Activated CD4-positive, alpha-beta memory T cell treated with anti-CD3 and anti-CD28 coated beads, Interleukin-2, amount 10 ng/mL, durations not matched to agents 7 days and 5 days (primary cell): ENCODE data around the gene TRPC6. TPM values are rescaled to one million over a fixed set of nuclear protein-coding genes. Genes with fewer than 3 reads are reported as not detected.

Source experiments
- CTCF ChIA-PET: fragments of 350-600 bp; sonication (Branson Sonifier 250); formaldehyde crosslinking; loops from one replicate; lab custom pipeline; 2021; ENCODE audit warnings: antibody characterized with exemption, inconsistent platforms; lab: Charles Lee
- POLR2A ChIA-PET: fragments of 350-600 bp; sonication (Branson Sonifier 250); formaldehyde crosslinking; loops from one replicate; lab custom pipeline; 2021; ENCODE audit warnings: antibody characterized with exemption; lab: Charles Lee
- DNase-seq: peaks from one replicate; pipeline ENCODE4 v3.0.0-alpha.2; 2020
- H3K27ac Mint-ChIP-seq: one replicate; pipeline ENCODE4 v1.8.0; 2021; ENCODE audit warnings: mild to moderate bottlenecking, mixed read lengths
- H3K27me3 Mint-ChIP-seq: one replicate; pipeline ENCODE4 v1.8.0; 2021; ENCODE audit warnings: mixed read lengths
- H3K36me3 Mint-ChIP-seq: one replicate; pipeline ENCODE4 v1.8.0; 2021; ENCODE audit warnings: low read depth, mixed read lengths
- H3K4me1 Mint-ChIP-seq: one replicate; pipeline ENCODE4 v1.8.0; 2021; ENCODE audit warnings: mixed read lengths
- H3K4me3 Mint-ChIP-seq: one replicate; pipeline ENCODE4 v1.8.0; 2021; ENCODE audit warnings: mild to moderate bottlenecking, mixed read lengths
- H3K9me3 Mint-ChIP-seq: one replicate; pipeline ENCODE4 v1.8.0; 2021; ENCODE audit warnings: mixed read lengths
- total RNA-seq, 2 experiments: library from RNA; stranded (reverse); gene quantifications; one replicate each; pipeline ENCODE4 v1.2.3, GENCODE V29; 2021

Gene TRPC6
- total RNA-seq, 2 experiments from 2014 or later = not detected

DNA sequence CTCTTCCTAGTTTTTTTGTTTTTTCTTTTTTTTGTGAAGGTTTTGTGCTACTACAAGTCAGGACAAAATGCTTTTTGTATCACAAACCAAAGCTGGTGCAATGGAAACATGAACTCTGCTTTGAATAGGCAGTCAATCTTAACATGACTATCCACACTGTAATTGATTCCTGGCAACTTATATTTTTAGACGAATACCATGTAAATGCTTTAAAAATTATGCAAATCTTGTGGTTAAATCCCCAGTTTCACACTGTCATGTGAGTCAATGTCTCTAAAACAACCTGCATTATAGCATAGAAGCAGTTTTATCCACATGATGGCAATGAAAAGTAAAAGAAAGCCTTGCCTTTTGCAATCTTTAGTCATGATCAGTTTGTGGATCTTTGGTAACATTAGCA, 8.9 kb downstream of the TRPC6 start:
- H3K27ac Mint-ChIP-seq = no peak overlapping the region
- no peaks in the 10 kb centered on the region for H3K36me3 Mint-ChIP-seq
- H3K27me3 Mint-ChIP-seq = no peaks in the 10 kb centered on the region

GRCh38 chr11:101567071-101567470, 16.7 kb downstream of the TRPC6 start:
- Mint-ChIP-seq H3K4me3 (no peak overlapping the region), H3K9me3 (peaks cover 9% of the 10 kb centered on the region), H3K27ac (no peak overlapping the region), H3K27me3 (no peaks in the 10 kb centered on the region), H3K36me3 (no peaks in the 10 kb centered on the region), H3K4me1 (no peaks in the 10 kb centered on the region)
- POLR2A ChIA-PET = no interaction called here
- no peak for DNase-seq
- CTCF ChIA-PET = no interaction called here

More for the DNA sequence above, 8.9 kb downstream of the TRPC6 start:
- ChIA-PET CTCF (no interaction called here), POLR2A (no interaction called here)
- no peak for DNase-seq
- H3K4me3 Mint-ChIP-seq = no peak overlapping the region
- H3K4me1 Mint-ChIP-seq = no peaks in the 10 kb centered on the region
- H3K9me3 Mint-ChIP-seq = peaks cover 4% of the 10 kb centered on the region

DNA sequence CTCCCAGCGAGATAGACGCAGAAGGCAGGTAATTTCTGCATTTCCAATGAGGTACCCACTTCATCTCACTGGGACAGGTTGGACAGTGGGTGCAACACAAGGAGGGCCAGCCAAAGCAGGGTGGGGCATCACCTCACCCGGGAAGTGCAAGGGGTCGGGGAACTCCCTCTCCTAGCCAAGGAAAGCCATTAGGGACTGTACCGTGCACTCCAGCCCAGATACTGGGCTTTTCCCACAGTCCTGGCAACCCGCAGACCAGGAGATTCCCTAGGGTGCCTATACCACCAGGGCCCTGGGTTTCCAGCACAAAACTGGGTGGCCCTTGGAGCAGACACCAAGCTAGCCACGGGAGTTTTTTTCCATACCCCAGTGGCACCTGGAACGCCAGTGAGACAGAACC, 17.2 kb downstream of the TRPC6 start:
- CTCF ChIA-PET = no interaction called here
- H3K27ac Mint-ChIP-seq = no peak overlapping the region
- H3K9me3 Mint-ChIP-seq = peaks cover 9% of the 10 kb centered on the region

DNA sequence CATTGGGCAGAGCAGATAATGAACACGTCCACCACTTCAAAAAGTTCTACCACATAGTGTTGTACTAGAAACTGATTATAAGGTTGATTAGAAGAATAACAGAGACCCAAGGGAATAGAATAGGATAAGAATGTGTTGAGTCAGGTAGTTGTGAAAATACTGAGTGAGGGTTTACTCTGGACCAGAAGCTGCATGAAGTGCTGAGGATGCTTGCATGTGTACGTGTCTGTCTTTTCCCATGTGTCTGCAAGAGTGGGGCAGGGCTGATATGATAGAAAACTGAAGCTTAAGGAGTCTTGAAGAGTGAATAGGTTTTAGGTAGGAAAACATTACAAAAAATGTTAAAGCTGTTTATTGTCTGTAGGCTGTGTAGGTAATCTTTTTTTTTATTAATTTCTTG, 20.6 kb downstream of the TRPC6 start:
- POLR2A ChIA-PET = no interaction called here
- Mint-ChIP-seq H3K27ac (no peak overlapping the region), H3K36me3 (no peaks in the 10 kb centered on the region), H3K27me3 (no peaks in the 10 kb centered on the region), H3K9me3 (no peaks in the 10 kb centered on the region), H3K4me1 (no peaks in the 10 kb centered on the region), H3K4me3 (no peak overlapping the region)
- DNase-seq = no peak
- CTCF ChIA-PET = no interaction called here

More for the DNA sequence above, 17.2 kb downstream of the TRPC6 start:
- Mint-ChIP-seq H3K27me3 (no peaks in the 10 kb centered on the region), H3K36me3 (no peaks in the 10 kb centered on the region), H3K4me3 (no peak overlapping the region), H3K4me1 (no peaks in the 10 kb centered on the region)
- POLR2A ChIA-PET = no interaction called here
- DNase-seq = no peak

DNA sequence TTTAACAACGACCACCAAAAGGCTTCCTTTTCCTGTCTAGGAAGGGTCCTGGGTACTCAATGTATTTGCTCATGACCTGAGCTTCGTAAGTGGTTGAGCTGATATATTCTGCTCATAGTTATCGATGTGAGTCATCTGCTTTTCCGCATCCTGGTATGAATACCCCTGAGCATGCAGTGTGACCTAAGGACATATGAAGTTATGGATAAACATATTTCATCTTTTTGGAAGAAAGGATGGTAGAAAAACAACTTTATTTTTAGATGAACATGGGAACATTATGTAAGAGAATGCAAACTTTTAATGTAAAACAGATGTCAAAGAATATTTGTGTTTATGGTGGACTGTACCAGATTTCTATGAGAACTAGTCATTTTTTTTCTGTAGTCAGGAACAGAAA, 28.4 kb downstream of the TRPC6 start:
- no peak overlapping the region for H3K4me3 Mint-ChIP-seq
- no peaks in the 10 kb centered on the region for H3K9me3 Mint-ChIP-seq
- H3K27me3 Mint-ChIP-seq = no peaks in the 10 kb centered on the region
- ChIA-PET POLR2A (no interaction called here), CTCF (no interaction called here)
- H3K4me1 Mint-ChIP-seq = no peaks in the 10 kb centered on the region
- DNase-seq = no peak
- no peaks in the 10 kb centered on the region for H3K36me3 Mint-ChIP-seq
- H3K27ac Mint-ChIP-seq = no peak overlapping the region

DNA sequence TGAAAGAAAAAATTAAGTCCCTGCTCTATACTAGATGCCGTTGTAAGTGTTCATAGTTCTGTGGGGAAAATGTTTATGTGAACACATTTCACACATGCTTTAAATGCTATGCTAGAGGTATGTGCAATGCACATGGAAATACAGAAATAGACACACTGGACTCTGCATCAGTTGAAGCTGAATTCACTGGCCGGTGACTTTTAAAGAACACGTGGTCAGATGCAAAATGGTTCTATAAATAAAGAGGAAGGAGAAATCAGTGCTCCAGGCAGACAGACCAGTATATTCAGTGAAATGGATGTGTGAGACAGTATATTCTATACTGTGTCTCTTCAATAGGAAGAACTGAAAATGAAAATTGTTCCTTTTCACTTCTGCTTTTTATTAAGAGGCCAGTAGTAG, 29.9 kb downstream of the TRPC6 start:
- ChIA-PET POLR2A (no interaction called here), CTCF (no interaction called here)
- Mint-ChIP-seq H3K36me3 (no peaks in the 10 kb centered on the region), H3K27ac (no peak overlapping the region), H3K27me3 (no peaks in the 10 kb centered on the region), H3K9me3 (no peaks in the 10 kb centered on the region), H3K4me1 (no peaks in the 10 kb centered on the region), H3K4me3 (no peak overlapping the region)
- no peak for DNase-seq

DNA sequence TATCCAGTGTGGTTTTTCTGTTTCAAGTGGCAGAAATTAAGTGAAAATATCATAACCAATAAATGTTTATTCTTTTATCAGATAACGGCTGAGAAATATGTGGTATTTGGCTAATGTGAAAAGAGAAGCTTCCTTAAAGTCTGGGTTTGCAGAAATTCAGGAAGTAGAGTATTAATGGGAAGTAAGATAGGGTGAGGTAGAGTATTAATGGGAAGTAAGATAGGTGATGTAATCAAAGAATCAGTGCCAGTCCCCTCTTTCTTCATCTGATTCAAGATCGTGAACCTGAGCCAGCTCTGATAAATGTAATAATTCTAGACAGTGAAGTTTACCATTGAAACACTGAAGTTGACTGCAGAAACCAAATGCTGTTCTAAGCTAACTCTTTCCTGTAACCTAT, 30.9 kb downstream of the TRPC6 start:
- Mint-ChIP-seq H3K36me3 (no peaks in the 10 kb centered on the region), H3K4me1 (no peaks in the 10 kb centered on the region), H3K27me3 (no peaks in the 10 kb centered on the region), H3K4me3 (no peak overlapping the region), H3K27ac (no peak overlapping the region), H3K9me3 (no peaks in the 10 kb centered on the region)
- POLR2A ChIA-PET = no interaction called here
- DNase-seq = no peak
- CTCF ChIA-PET = no interaction called here

- no peak for DNase-seq
- peaks cover 3% of the 10 kb centered on the region for H3K9me3 Mint-ChIP-seq
- no peak overlapping the region for H3K4me3 Mint-ChIP-seq
- H3K27me3 Mint-ChIP-seq = no peaks in the 10 kb centered on the region
- CTCF ChIA-PET = no interaction called here
- H3K36me3 Mint-ChIP-seq = no peaks in the 10 kb centered on the region
- H3K4me1 Mint-ChIP-seq = no peaks in the 10 kb centered on the region
- H3K27ac Mint-ChIP-seq = no peak overlapping the region
- POLR2A ChIA-PET = no interaction called here
Observed at GRCh38 chr11:101528541-101528940, 55.3 kb downstream of the TRPC6 start.

DNA sequence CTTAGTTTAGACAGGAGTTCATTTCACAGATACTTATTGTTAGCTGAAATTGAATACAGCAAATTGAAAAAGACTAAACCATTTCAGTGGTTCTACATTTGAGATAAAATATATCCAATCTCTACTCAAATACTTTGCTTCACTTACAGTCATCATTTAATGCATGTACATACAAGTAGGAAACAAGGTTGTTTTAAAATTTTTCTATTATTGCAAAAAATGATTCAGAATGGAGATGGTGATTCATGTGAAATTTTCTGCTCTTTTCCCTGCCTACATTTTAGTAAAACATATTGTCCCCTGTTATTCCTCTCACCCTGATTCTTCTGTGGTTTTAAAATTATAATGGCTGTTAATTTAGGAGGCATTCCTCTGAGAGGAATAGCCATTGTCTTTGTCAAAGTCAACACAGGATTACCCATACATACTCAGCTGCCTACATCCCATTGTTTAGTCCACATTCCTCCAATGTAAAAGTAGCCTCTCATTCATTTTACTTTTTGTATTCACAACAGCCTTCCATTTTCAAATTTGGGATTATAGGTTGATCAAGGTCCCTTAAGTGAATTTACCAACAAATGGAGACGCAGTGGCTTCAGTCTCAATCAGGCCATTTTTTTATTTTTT, 60.1 kb downstream of the TRPC6 start:
- POLR2A ChIA-PET = no interaction called here
- H3K27ac Mint-ChIP-seq = no peak overlapping the region
- no peak overlapping the region for H3K4me3 Mint-ChIP-seq
- DNase-seq = no peak
- H3K4me1 Mint-ChIP-seq = no peaks in the 10 kb centered on the region
- H3K27me3 Mint-ChIP-seq = no peaks in the 10 kb centered on the region
- no peaks in the 10 kb centered on the region for H3K36me3 Mint-ChIP-seq
- CTCF ChIA-PET = no interaction called here
- H3K9me3 Mint-ChIP-seq = peaks cover 4% of the 10 kb centered on the region

- Mint-ChIP-seq H3K27me3 (no peaks in the 10 kb centered on the region), H3K36me3 (no peaks in the 10 kb centered on the region), H3K4me3 (no peak overlapping the region)
Observed at GRCh38 chr11:101523193-101523592, 60.6 kb downstream of the TRPC6 start.

DNA sequence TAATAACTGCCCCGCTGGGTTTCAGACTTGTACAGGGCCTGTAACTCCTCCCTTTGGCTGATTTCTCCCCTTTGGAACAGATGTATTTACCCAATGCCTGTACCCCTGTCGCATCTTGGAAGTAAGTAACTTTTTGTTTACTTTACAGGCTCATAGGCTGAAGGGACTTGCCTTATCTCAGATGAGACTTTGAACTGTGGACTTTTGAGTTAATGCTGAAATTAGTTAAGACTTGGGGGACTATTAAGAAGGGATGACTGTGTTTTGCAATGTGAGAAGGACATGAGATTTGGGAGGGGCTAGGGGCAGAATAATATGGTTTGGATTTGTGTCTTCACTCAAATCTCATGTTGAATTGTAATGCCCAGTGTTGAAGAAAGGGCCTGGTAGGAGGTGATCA, 62.0 kb downstream of the TRPC6 start:
- H3K36me3 Mint-ChIP-seq = no peaks in the 10 kb centered on the region
- H3K27ac Mint-ChIP-seq = no peak overlapping the region
- DNase-seq = no peak
- H3K9me3 Mint-ChIP-seq = peaks cover 4% of the 10 kb centered on the region
- ChIA-PET CTCF (no interaction called here), POLR2A (no interaction called here)
- no peaks in the 10 kb centered on the region for H3K4me1 Mint-ChIP-seq
- H3K27me3 Mint-ChIP-seq = no peaks in the 10 kb centered on the region
- H3K4me3 Mint-ChIP-seq = no peak overlapping the region

More at GRCh38 chr11:101523193-101523592, 60.6 kb downstream of the TRPC6 start:
- Mint-ChIP-seq H3K27ac (no peak overlapping the region), H3K9me3 (peaks cover 4% of the 10 kb centered on the region), H3K4me1 (no peaks in the 10 kb centered on the region)
- POLR2A ChIA-PET = no interaction called here
- no peak for DNase-seq
- CTCF ChIA-PET = no interaction called here

GRCh38 chr11:101516546-101516945, 67.3 kb downstream of the TRPC6 start:
- Mint-ChIP-seq H3K27ac (no peak overlapping the region), H3K4me1 (no peaks in the 10 kb centered on the region), H3K27me3 (no peaks in the 10 kb centered on the region), H3K36me3 (no peaks in the 10 kb centered on the region), H3K9me3 (peaks cover 2% of the 10 kb centered on the region), H3K4me3 (no peak overlapping the region)
- DNase-seq = no peak
- POLR2A ChIA-PET = no interaction called here
- CTCF ChIA-PET = no interaction called here

GRCh38 chr11:101511065-101511464, 72.7 kb downstream of the TRPC6 start:
- Mint-ChIP-seq H3K36me3 (no peaks in the 10 kb centered on the region), H3K4me3 (no peak overlapping the region), H3K27me3 (no peaks in the 10 kb centered on the region), H3K9me3 (no peaks in the 10 kb centered on the region), H3K27ac (no peak overlapping the region), H3K4me1 (no peaks in the 10 kb centered on the region)
- DNase-seq = no peak
- ChIA-PET POLR2A (no interaction called here), CTCF (no interaction called here)

DNA sequence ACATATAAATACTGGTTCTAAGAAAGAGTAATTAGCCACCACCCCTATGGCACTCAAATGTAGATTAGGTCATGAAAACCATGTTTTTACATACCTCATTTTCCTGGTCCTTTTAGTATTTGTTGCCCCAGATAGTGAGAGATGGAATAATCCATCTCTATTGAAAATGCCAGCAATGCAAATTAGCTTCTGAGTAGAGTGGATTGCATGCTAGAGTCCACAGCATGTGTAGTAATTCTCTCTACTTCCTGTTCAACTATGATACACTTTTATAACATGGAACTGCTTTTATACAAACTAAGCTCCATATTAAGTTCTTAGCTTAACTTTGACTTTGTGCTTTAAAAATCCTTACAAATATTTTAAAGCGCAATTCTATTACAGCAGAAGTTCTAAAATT, 73.2 kb downstream of the TRPC6 start:
- POLR2A ChIA-PET = no interaction called here
- H3K4me1 Mint-ChIP-seq = no peaks in the 10 kb centered on the region

More for the DNA sequence above, 73.2 kb downstream of the TRPC6 start:
- Mint-ChIP-seq H3K36me3 (no peaks in the 10 kb centered on the region), H3K27me3 (no peaks in the 10 kb centered on the region), H3K4me3 (no peak overlapping the region), H3K9me3 (no peaks in the 10 kb centered on the region), H3K27ac (no peak overlapping the region)
- no peak for DNase-seq
- CTCF ChIA-PET = no interaction called here
